HepG2 (cell line): ENCODE data around the gene STARD8. TPM values are rescaled to one million over a fixed set of nuclear protein-coding genes. Genes with fewer than 3 reads are reported as not detected.
"Not testable (repeated sequence)": the region's sequence is repeated elsewhere in the genome, so short reads cannot be mapped to it uniquely, and the experiment has no call there.

Source experiments
- ATAC-seq: fragments of 200-7000 bp; cut with Tn5 transposase; 3 replicates; pipeline ENCODE4 v1.9.1; 2020; ENCODE audit warnings: mild to moderate bottlenecking, moderate library complexity
- BruUV-seq: library from RNA; stranded (reverse); fragments of 400-500 nt; replicated peaks from 2 replicates; lab custom pipeline; 2021; lab: Mats Ljungman, UMichigan
- CTCF ChIA-PET: fragments of 300-600 bp; formaldehyde crosslinking; extraction: SDS; loops from one replicate; lab custom pipeline; 2021; ENCODE audit warnings: low total read pairs, inconsistent platforms, low intra/inter-chr PET ratio; lab: Yijun Ruan, JAX
- POLR2A ChIA-PET: fragments of 350-600 bp; sonication (Branson Sonifier 250); formaldehyde crosslinking; loops from one replicate; lab custom pipeline; 2020; ENCODE audit warnings: antibody characterized with exemption, inconsistent platforms; lab: Yijun Ruan, JAX
- DNase-seq: peaks from one replicate; pipeline ENCODE4 v3.0.0-alpha.2; 2015; ENCODE audit warnings: low spot score
- FAIRE-seq: peaks from 3 replicates; lab custom pipeline; 2011; peaks lifted over from hg19 to GRCh38; lab: Jason Lieb, UNC
- H2AFZ ChIP-seq: one replicate; pipeline ENCODE4 v1.6.1; 2011; ENCODE audit warnings: low read length, inconsistent platforms
- H3K27ac ChIP-seq: fragments of 300-600 bp; 3 replicates; pipeline ENCODE4 v1.8.0; 2011; ENCODE audit warnings: mixed run types, mild to moderate bottlenecking, mixed read lengths, low read length, inconsistent platforms; ENCODE audit not compliant: insufficient read depth; ENCODE audit errors: extremely low read length
- H3K27me3 ChIP-seq, 2 experiments: fragments of 200-600 bp in 1 of 2; 2 replicates in 1 of 2; 3 replicates in 1 of 2; pipeline versions ENCODE4 v1.6.0 to v1.8.0; 2011; ENCODE audit warnings: low read length in 2 of 2, mild to moderate bottlenecking in 2 of 2, moderate library complexity in 2 of 2, inconsistent platforms in 1 of 2; ENCODE audit not compliant: insufficient read depth in 2 of 2, control insufficient read depth in 1 of 2
- H3K36me3 ChIP-seq, 2 experiments: fragments of 200-600 bp in 1 of 2; replicated peaks in 1 of 2; 2 replicates in 1 of 2; 3 replicates in 1 of 2; pipeline versions ENCODE4 v1.5.1 to v1.8.0; 2011; ENCODE audit warnings: low read length in 2 of 2, inconsistent platforms in 1 of 2; ENCODE audit not compliant: insufficient read depth in 2 of 2, control insufficient read depth in 1 of 2
- H3K4me1 ChIP-seq: 2 replicates; pipeline ENCODE4 v1.5.1; 2012; ENCODE audit warnings: low read length, inconsistent platforms; ENCODE audit not compliant: insufficient read depth
- H3K4me2 ChIP-seq: 2 replicates; pipeline ENCODE4 v1.6.0; 2011; ENCODE audit warnings: low read depth, low read length, inconsistent platforms
- H3K4me3 ChIP-seq, 3 experiments: fragments of 200-600 bp in 1 of 3; sonication (generic), shearing (Covaris generic) in 1 of 3; replicated peaks in 1 of 3; 2 replicates each; pipeline ENCODE4 v1.5.1; 2011 to 2016; ENCODE audit warnings: low read length in 3 of 3, inconsistent platforms in 2 of 3, low read depth in 2 of 3, mild to moderate bottlenecking in 2 of 3, control low read depth in 1 of 3, mixed read lengths in 1 of 3; ENCODE audit not compliant: insufficient read depth in 1 of 3
- H3K79me2 ChIP-seq: one replicate; pipeline ENCODE4 v1.6.1; 2011; ENCODE audit warnings: low read length, inconsistent platforms; ENCODE audit not compliant: insufficient read depth
- H3K9ac ChIP-seq: 2 replicates; pipeline ENCODE4 v1.6.0; 2011; ENCODE audit warnings: mild to moderate bottlenecking, low read depth, low read length, inconsistent platforms; ENCODE audit not compliant: insufficient read depth
- H3K9me3 ChIP-seq: 2 replicates; pipeline ENCODE4 v1.5.1; 2012; ENCODE audit warnings: mild to moderate bottlenecking, low read length
- H4K20me1 ChIP-seq: 2 replicates; pipeline ENCODE4 v1.6.0; 2011; ENCODE audit warnings: inconsistent platforms, mild to moderate bottlenecking, low read length, moderate library complexity; ENCODE audit not compliant: insufficient read depth
- WGBS: methylation state at CpG from one replicate; pipeline ENCODE4 v1.1.6; 2017; ENCODE audit warnings: low lambda C conversion rate; 5-methylcytosine and 5-hydroxymethylcytosine counted together
- in situ Hi-C: cut with HindIII; loops from 2 replicates; pipeline ENCODE4 v1.10.0; 2017; ENCODE audit warnings: low pct_unique_long_range_greater_than_20kb; ENCODE audit not compliant: extremely low pct_ligation_motif_present
- intact Hi-C: fragments of 100-400 bp; cut with micrococcal nuclease; formaldehyde crosslinking; loops from one replicate; pipeline ENCODE4 v1.10.0; 2022; ENCODE audit not compliant: unreplicated experiment
- polyA plus RNA-seq, 8 experiments: library from polyadenylated mRNA; depleted of rRNA in 3 of 8; stranded (reverse) in 7 of 8; unstranded in 1 of 8; fragments of >200 nt; fragmentation: Illumina TruSeq in 4 of 8; extraction: Trizol in 4 of 8; gene quantifications; 2 replicates each; pipeline versions ENCODE4 v1.2.1 to v1.2.3, GENCODE V29; 2011 to 2016; ENCODE audit warnings: low read depth in 4 of 8, missing spikeins in 1 of 8, mixed read lengths in 1 of 8; ENCODE audit not compliant: insufficient read depth in 1 of 8
- total RNA-seq, 5 experiments: library from RNA; depleted of rRNA; stranded (reverse); fragments of >200 nt; fragmentation: Illumina TruSeq; extraction: Trizol; gene quantifications; 2 replicates each; pipeline ENCODE4 v1.2.3, GENCODE V29; 2016; ENCODE audit warnings: low read depth in 1 of 5
- TF ChIP-seq, protein P1 (sequence below): sonication (generic); formaldehyde crosslinking; IDR thresholded peaks from 2 replicates; pipeline ENCODE4 v1.4.0; 2020; ENCODE audit warnings: mild to moderate bottlenecking, missing genetic modification reagents, borderline replicate concordance

The STARD8 gene
- total and polyA plus RNA-seq, 2 of the 13 experiments (the other 11 are each of a cell fraction or from before 2014, with no cell fraction given), result 0.02 to 0.09 TPM

DNA sequence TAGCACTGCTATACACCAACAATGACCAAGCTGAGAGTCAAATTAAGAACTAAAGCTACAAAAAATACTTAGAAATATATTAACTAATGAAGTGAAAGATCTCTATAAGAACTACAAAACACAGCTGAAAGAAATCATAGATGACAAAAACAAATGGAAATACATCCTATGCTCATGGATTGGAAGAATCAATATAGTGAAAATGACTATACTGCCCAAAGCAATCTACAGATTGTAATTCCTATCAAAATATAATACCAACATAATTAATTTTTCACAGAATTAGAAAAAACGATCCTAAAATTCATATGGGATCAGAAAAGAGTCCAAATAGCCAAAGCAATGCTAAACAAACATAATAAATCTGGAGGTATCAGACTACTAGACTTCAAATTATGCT is 87.8 kb downstream of the STARD8 start (continued):
- TF ChIP-seq, protein P1, sequence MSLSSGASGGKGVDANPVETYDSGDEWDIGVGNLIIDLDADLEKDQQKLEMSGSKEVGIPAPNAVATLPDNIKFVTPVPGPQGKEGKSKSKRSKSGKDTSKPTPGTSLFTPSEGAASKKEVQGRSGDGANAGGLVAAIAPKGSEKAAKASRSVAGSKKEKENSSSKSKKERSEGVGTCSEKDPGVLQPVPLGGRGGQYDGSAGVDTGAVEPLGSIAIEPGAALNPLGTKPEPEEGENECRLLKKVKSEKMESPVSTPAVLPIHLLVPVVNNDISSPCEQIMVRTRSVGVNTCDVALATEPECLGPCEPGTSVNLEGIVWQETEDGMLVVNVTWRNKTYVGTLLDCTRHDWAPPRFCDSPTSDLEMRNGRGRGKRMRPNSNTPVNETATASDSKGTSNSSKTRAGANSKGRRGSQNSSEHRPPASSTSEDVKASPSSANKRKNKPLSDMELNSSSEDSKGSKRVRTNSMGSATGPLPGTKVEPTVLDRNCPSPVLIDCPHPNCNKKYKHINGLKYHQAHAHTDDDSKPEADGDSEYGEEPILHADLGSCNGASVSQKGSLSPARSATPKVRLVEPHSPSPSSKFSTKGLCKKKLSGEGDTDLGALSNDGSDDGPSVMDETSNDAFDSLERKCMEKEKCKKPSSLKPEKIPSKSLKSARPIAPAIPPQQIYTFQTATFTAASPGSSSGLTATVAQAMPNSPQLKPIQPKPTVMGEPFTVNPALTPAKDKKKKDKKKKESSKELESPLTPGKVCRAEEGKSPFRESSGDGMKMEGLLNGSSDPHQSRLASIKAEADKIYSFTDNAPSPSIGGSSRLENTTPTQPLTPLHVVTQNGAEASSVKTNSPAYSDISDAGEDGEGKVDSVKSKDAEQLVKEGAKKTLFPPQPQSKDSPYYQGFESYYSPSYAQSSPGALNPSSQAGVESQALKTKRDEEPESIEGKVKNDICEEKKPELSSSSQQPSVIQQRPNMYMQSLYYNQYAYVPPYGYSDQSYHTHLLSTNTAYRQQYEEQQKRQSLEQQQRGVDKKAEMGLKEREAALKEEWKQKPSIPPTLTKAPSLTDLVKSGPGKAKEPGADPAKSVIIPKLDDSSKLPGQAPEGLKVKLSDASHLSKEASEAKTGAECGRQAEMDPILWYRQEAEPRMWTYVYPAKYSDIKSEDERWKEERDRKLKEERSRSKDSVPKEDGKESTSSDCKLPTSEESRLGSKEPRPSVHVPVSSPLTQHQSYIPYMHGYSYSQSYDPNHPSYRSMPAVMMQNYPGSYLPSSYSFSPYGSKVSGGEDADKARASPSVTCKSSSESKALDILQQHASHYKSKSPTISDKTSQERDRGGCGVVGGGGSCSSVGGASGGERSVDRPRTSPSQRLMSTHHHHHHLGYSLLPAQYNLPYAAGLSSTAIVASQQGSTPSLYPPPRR (CRISPR knock-in tag), result no peak

DNA sequence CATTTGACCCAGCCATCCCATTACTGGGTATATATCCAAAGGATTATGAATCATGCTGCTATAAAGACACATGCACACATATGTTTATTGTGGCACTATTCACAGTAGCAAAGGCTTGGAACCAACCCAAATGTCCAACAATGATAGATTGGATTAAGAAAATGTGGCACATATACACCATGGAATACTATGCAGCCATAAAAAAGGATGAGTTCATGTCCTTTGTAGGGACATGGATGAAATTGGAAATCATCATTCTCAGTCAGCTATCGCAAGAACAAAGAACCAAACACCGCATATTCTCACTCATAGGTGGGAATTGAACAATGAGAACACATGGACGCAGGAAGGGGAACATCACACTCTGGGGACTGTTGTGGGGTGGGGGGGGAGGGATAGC is 94.4 kb downstream of the STARD8 start:
- 33% methylated on average over 3 of the region's 3 CpGs for WGBS
- ATAC-seq, POLR2A ChIA-PET, H3K9ac ChIP-seq, H3K4me2 ChIP-seq, FAIRE-seq, H3K4me3 ChIP-seq, H3K4me1 ChIP-seq, H3K9me3 ChIP-seq, BruUV-seq, H3K27me3 ChIP-seq, H3K79me2 ChIP-seq, H3K36me3 ChIP-seq, in situ Hi-C loops, H3K27ac ChIP-seq, H2AFZ ChIP-seq, CTCF ChIA-PET, H4K20me1 ChIP-seq, intact Hi-C loops, DNase-seq: not testable (repeated sequence)
